Neural progenitor cell (in vitro differentiated cells): Measurements from ENCODE around the gene SOCS4. TPM values are rescaled to one million over a fixed set of nuclear protein-coding genes. Genes with fewer than 3 reads are reported as not detected.

Experiments used
- DNase-seq: peaks from one replicate; pipeline ENCODE4 v3.0.0-alpha.2; 2016; ENCODE audit warnings: low spot score
- H2AFZ ChIP-seq: fragments of 200-600 bp; sonication (generic); replicated peaks from 2 replicates; pipeline ENCODE4 v1.6.1; 2016; ENCODE audit warnings: antibody characterized with exemption
- H3F3A ChIP-seq: fragments of 200-600 bp; sonication (generic); 2 replicates; pipeline ENCODE4 v1.6.1; 2016; ENCODE audit warnings: antibody characterized with exemption, low read depth
- H3K27ac ChIP-seq: fragments of 200-600 bp; sonication (generic); 2 replicates; pipeline ENCODE4 v1.5.1; 2016; ENCODE audit warnings: mild to moderate bottlenecking
- H3K27me3 ChIP-seq: fragments of 200-600 bp; sonication (generic); 2 replicates; pipeline ENCODE4 v1.6.1; 2016; ENCODE audit warnings: mild to moderate bottlenecking, moderate library complexity
- H3K36me3 ChIP-seq: fragments of 200-600 bp; sonication (generic); 2 replicates; pipeline ENCODE4 v1.5.1; 2016
- H3K4me1 ChIP-seq: fragments of 200-600 bp; sonication (generic); 2 replicates; pipeline ENCODE4 v1.6.1; 2016; ENCODE audit warnings: mixed run types
- H3K4me2 ChIP-seq: fragments of 200-600 bp; sonication (generic); 2 replicates; pipeline ENCODE4 v1.6.1; 2016
- H3K4me3 ChIP-seq: fragments of 200-600 bp; sonication (generic); 2 replicates; pipeline ENCODE4 v1.5.1; 2016
- H3K79me2 ChIP-seq: fragments of 200-600 bp; sonication (generic); 2 replicates; pipeline ENCODE4 v1.6.1; 2016; ENCODE audit warnings: low read depth
- H3K9ac ChIP-seq: fragments of 200-600 bp; sonication (generic); 2 replicates; pipeline ENCODE4 v1.6.1; 2016
- H3K9me3 ChIP-seq: fragments of 200-600 bp; sonication (generic); 2 replicates; pipeline ENCODE4 v1.5.1; 2016; ENCODE audit warnings: low read depth
- H4K20me1 ChIP-seq: fragments of 200-600 bp; sonication (generic); 2 replicates; pipeline ENCODE4 v1.6.1; 2016; ENCODE audit warnings: low read depth
- H3K27ac Mint-ChIP-seq: 3 replicates; pipeline ENCODE4 v1.8.0; 2021; ENCODE audit warnings: mixed read lengths
- H3K27me3 Mint-ChIP-seq: 2 replicates; pipeline ENCODE4 v1.8.0; 2022; ENCODE audit warnings: low read depth, mild to moderate bottlenecking, inconsistent platforms, moderate library complexity, mixed read lengths; ENCODE audit not compliant: insufficient read depth
- H3K36me3 Mint-ChIP-seq: 3 replicates; pipeline ENCODE4 v1.8.0; 2021; ENCODE audit warnings: mixed read lengths
- H3K4me1 Mint-ChIP-seq: 3 replicates; pipeline ENCODE4 v1.8.0; 2021; ENCODE audit warnings: mixed read lengths
- H3K4me3 Mint-ChIP-seq: 3 replicates; pipeline ENCODE4 v1.8.0; 2021; ENCODE audit warnings: mild to moderate bottlenecking, moderate library complexity, mixed read lengths
- H3K9me3 Mint-ChIP-seq: 3 replicates; pipeline ENCODE4 v1.8.0; 2020; ENCODE audit warnings: mixed read lengths
- CTCF ChIP-seq: fragments of 200-600 bp; sonication (generic); IDR thresholded peaks from 2 replicates; pipeline ENCODE4 v1.5.1; 2017; ENCODE audit warnings: antibody characterized with exemption, mild to moderate bottlenecking
- EZH2 ChIP-seq: fragments of 200-600 bp; sonication (generic); IDR thresholded peaks from 2 replicates; pipeline ENCODE4 v1.6.1; 2017; ENCODE audit warnings: antibody characterized with exemption, mild to moderate bottlenecking, moderate library complexity
- EZH2phosphoT487 ChIP-seq: fragments of 200-600 bp; sonication (generic); IDR thresholded peaks from 2 replicates; pipeline ENCODE4 v1.6.1; 2017; ENCODE audit warnings: antibody characterized with exemption
- total RNA-seq: library from RNA; depleted of rRNA; stranded (reverse); fragments of >200 nt; gene quantifications from 2 replicates; pipeline ENCODE4 v1.2.3, GENCODE V29; 2015; ENCODE audit warnings: low replicate concordance

Gene SOCS4
- total RNA-seq, 1 donor from 2014 or later: 32.6 TPM

- H3K27me3 Mint-ChIP-seq: peaks cover 7% of the 10 kb centered on the region
- H3K36me3 Mint-ChIP-seq: no peaks in the 10 kb centered on the region
- Histone ChIP-seq H4K20me1 (no peaks in the 10 kb centered on the region), H3K4me3 (no peak overlapping the region), H3K4me1 (peaks cover 14% of the 10 kb centered on the region), H3K27me3 (no peaks in the 10 kb centered on the region), H3F3A (peaks cover 27% of the 10 kb centered on the region), H3K36me3 (no peaks in the 10 kb centered on the region), H3K4me2 (no peak overlapping the region), H3K9me3 (no peaks in the 10 kb centered on the region), H3K27ac (no peak overlapping the region), H2AFZ (no peak overlapping the region), H3K79me2 (no peaks in the 10 kb centered on the region), H3K9ac (no peak overlapping the region)
- peaks cover 18% of the 10 kb centered on the region for H3K4me1 Mint-ChIP-seq
- no peaks in the 10 kb centered on the region for H3K9me3 Mint-ChIP-seq
- no peak for DNase-seq
- no peak overlapping the region for H3K4me3 Mint-ChIP-seq
- no peak overlapping the region for H3K27ac Mint-ChIP-seq
- no peak for TF ChIP-seq EZH2phosphoT487
- TF ChIP-seq EZH2: no peak
- no peak for TF ChIP-seq CTCF
These were observed 71.0 kb downstream of the SOCS4 start for GRCh38 chr14:55097881-55098560.

- TF ChIP-seq EZH2 (no peak), CTCF (no peak), EZH2phosphoT487 (no peak)
- Histone ChIP-seq H3K4me2 (no peak overlapping the region), H3K9ac (no peak overlapping the region), H3K9me3 (no peaks in the 10 kb centered on the region), H3K27ac (no peak overlapping the region), H2AFZ (no peak overlapping the region), H3F3A (peaks cover 32% of the 10 kb centered on the region), H4K20me1 (no peaks in the 10 kb centered on the region), H3K27me3 (no peaks in the 10 kb centered on the region), H3K4me1 (peaks cover 19% of the 10 kb centered on the region), H3K36me3 (no peaks in the 10 kb centered on the region), H3K4me3 (no peak overlapping the region), H3K79me2 (no peaks in the 10 kb centered on the region)
- Mint-ChIP-seq H3K36me3 (no peaks in the 10 kb centered on the region), H3K9me3 (no peaks in the 10 kb centered on the region), H3K4me3 (no peak overlapping the region), H3K4me1 (peaks cover 23% of the 10 kb centered on the region), H3K27me3 (peaks cover 9% of the 10 kb centered on the region), H3K27ac (no peak overlapping the region)
- no peak for DNase-seq
These were observed 71.5 kb downstream of the SOCS4 start for GRCh38 chr14:55098561-55098898.

Other genes with a start within 250 kb of the SOCS4 start
- 6.4 and 9.0 TPM in 2 replicates for gene GCH1, start 124.4 kb upstream of the SOCS4 start, total RNA-seq
- 62.3 and 82.0 TPM in 2 replicates for gene WDHD1, start 137 bp upstream of the SOCS4 start, total RNA-seq
- 72.6 and 125 TPM in 2 replicates for gene MAPK1IP1L, start 24.4 kb downstream of the SOCS4 start, total RNA-seq
- 0.99 TPM in 1 of 2 replicates, not detected in the other for gene LGALS3, start 102.0 kb downstream of the SOCS4 start, total RNA-seq
- gene DLGAP5, start 164.3 kb downstream of the SOCS4 start, total RNA-seq: 191 and 313 TPM in 2 replicates
- gene FBXO34, start 244.2 kb downstream of the SOCS4 start, total RNA-seq: 23.2 and 23.7 TPM in 2 replicates